Lower leg skin (tissue), 4 donors: Measurements from ENCODE around the gene HTD2. TPM values are rescaled to one million over a fixed set of nuclear protein-coding genes. Genes with fewer than 3 reads are reported as not detected.

Experiments used
- DNase-seq, 2 donors: peaks; one replicate each; pipeline ENCODE4 v3.0.0-alpha.2; 2019; ENCODE audit warnings: low spot score in 2 of 2
- H3K4me3 ChIP-seq: fragments of 200-600 bp; sonication (generic); 2 replicates; pipeline ENCODE4 v1.5.1; 2017; ENCODE audit warnings: mild to moderate bottlenecking, low read depth; ENCODE audit not compliant: poor library complexity, severe bottlenecking
- POLR2A ChIP-seq, 2 donors: fragments of 450-650 bp; IDR thresholded peaks; one replicate each; pipeline ENCODE4 v1.6.1; 2016 to 2017; ENCODE audit warnings: antibody characterized with exemption in 2 of 2, mild to moderate bottlenecking in 1 of 2, moderate library complexity in 1 of 2
- WGBS, 2 donors: methylation state at CpG; one replicate each; pipeline ENCODE4 v1.1.5; 2018; 5-methylcytosine and 5-hydroxymethylcytosine counted together
- intact Hi-C: fragments of 100-400 bp; cut with DNase I; formaldehyde crosslinking; loops from one replicate; pipeline ENCODE4 v1.15.0; 2023; ENCODE audit warnings: low total_unique reads
- total RNA-seq, 4 donors: library from RNA; depleted of rRNA; stranded (reverse); fragments of >200 nt; gene quantifications; one replicate each; pipeline ENCODE4 v1.1.0, GENCODE V29; 2016
- TF ChIP-seq, protein P1 (sequence below), 3 donors: fragments of 450-650 bp; IDR thresholded peaks; one replicate each; pipeline ENCODE4 v1.5.1; 2016; ENCODE audit warnings: antibody characterized with exemption in 3 of 3, mild to moderate bottlenecking in 3 of 3, moderate library complexity in 2 of 3

Gene HTD2
- total RNA-seq, 4 donors from 2014 or later = 9.5 to 17.7 (median 12.7) TPM

DNA sequence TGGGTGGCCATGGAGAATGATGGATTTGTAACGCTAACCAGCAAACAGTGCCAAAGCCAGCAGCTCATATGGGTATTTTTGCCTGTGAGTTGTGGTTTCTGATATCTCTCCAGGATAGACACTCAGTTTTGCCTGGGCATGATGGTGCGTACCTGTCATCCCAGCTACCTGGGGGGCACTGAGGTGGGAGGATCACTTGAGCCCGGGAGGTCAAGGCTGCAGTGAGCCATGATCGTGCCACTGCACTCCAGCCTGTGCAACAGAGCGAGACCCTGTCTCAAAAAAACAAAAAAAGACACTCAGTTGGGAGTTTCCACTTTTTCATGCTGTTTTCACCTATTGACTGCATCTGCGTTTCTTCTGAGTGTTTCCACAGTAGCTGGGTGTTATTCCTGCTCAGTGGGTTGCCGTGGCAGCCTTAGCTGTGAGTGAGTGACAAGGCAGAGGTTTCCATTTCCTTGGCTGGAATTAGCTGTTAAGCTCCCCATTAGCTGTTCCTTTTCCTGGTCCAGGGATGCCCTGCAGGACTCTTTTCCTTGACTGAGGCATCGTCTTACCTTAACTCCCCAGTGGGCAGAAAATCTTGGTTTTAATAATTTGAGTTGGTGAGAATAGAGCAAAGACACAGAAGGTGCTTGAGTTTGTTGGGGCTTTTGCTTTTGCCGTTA is 14.5 kb upstream of the HTD2 start:
- no peak for DNase-seq
- no peak for TF ChIP-seq POLR2A (IDR thresholded peaks at IDR 0.05)
- TF ChIP-seq, protein P1, sequence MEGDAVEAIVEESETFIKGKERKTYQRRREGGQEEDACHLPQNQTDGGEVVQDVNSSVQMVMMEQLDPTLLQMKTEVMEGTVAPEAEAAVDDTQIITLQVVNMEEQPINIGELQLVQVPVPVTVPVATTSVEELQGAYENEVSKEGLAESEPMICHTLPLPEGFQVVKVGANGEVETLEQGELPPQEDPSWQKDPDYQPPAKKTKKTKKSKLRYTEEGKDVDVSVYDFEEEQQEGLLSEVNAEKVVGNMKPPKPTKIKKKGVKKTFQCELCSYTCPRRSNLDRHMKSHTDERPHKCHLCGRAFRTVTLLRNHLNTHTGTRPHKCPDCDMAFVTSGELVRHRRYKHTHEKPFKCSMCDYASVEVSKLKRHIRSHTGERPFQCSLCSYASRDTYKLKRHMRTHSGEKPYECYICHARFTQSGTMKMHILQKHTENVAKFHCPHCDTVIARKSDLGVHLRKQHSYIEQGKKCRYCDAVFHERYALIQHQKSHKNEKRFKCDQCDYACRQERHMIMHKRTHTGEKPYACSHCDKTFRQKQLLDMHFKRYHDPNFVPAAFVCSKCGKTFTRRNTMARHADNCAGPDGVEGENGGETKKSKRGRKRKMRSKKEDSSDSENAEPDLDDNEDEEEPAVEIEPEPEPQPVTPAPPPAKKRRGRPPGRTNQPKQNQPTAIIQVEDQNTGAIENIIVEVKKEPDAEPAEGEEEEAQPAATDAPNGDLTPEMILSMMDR (IDR thresholded peaks at IDR 0.05) = no peak
- intact Hi-C loops = no loop called here
- no peak overlapping the region for H3K4me3 ChIP-seq
- WGBS, 2 donors = 75 to 79% methylated on average over 9 of the region's 9 CpGs

DNA sequence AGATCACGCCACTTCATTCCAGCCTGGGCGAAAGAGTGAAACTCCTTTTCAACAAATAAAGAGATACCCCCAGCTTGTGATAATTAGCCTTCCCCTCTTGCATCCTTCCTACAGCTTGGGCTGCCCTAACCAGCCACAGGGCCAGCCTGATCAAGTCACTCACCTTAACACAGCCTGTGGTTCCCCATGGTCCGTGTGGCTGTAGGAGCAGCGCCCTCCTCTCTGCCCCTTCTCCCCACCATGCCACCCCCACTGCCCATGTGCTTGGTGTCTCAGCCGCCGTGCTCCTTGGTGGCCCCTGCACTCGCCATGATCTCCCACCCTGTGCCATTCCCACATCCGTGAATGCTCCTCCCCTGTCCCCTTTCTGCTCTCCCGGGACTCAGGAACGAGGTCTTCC is 13.5 kb upstream of the HTD2 start:
- intact Hi-C loops = no loop called here
- 86 to 91% methylated on average over 10 of the region's 10 CpGs for WGBS, 2 donors
- TF ChIP-seq POLR2A (IDR thresholded peaks at IDR 0.05) = no peak
- TF ChIP-seq, protein P1 (IDR thresholded peaks at IDR 0.05) = no peak
- DNase-seq = no peak
- H3K4me3 ChIP-seq = no peak overlapping the region

DNA sequence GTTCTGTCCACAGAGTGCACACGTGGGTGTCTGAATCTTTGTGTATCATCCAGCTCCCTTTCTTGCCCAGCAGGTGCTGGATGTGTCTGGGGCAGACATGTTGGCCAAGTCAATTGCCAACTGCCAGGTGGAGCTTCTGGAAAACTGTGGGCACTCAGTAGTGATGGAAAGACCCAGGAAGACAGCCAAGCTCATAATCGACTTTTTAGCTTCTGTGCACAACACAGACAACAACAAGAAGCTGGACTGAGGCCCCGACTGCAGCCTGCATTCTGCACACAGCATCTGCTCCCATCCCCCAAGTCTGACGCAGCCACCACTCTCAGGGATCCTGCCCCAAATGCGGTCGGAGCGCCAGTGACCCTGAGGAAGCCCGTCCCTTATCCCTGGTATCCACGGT is 12.8 kb upstream of the HTD2 start:
- 69 to 70% methylated on average over 9 of the region's 9 CpGs for WGBS, 2 donors
- no peak for TF ChIP-seq POLR2A (IDR thresholded peaks at IDR 0.05)
- TF ChIP-seq, protein P1 (IDR thresholded peaks at IDR 0.05) = no peak
- intact Hi-C loops = no loop called here
- DNase-seq = no peak
- no peak overlapping the region for H3K4me3 ChIP-seq

DNA sequence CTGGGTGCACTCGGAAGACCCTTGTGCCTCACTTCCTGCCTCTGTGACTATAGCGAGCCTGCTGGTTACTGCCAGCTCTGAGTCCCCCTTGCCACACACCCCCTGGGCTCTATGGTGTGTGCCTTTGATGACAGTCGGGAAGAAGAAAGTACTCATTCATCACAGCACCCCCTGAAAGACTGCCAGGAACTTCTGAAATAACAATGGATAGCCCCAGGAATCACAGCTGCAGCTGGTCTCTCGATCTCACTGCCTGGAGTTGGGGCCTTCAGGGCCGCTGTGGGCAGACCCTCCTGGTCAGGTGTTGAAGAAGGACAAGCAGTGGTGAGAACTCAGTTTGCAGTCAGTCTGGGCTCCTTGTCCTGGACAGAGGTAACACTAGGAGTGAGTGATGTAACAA is 10.1 kb upstream of the HTD2 start:
- intact Hi-C loops = no loop called here
- 60 to 68% methylated on average over 5 of the region's 5 CpGs for WGBS, 2 donors
- no peak overlapping the region for H3K4me3 ChIP-seq
- DNase-seq = no peak
- TF ChIP-seq, protein P1 (IDR thresholded peaks at IDR 0.05) = no peak
- no peak for TF ChIP-seq POLR2A (IDR thresholded peaks at IDR 0.05)

DNA sequence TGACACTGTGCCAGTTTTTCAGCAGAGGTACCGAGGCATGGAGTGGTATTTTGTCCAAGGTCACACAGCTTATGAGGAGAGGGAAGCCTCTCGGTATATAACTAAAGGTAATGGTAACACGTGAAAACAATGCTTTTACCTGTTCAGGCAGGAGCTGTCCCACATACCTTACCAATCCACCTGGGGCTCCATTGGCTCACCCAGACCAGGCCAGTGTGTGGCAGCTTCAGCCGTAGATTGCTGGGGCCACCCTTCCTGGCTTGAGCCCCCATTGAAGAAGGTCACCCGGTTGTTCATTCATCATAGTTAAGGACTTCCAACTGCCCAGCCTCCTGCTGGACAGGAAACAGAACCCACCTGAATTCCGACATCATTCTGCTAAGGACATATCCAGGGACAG is 9.5 kb upstream of the HTD2 start:
- DNase-seq = no peak
- H3K4me3 ChIP-seq = no peak overlapping the region
- WGBS, 2 donors = 59 to 60% methylated on average over 6 of the region's 6 CpGs
- TF ChIP-seq, protein P1 (IDR thresholded peaks at IDR 0.05) = no peak
- TF ChIP-seq POLR2A (IDR thresholded peaks at IDR 0.05) = no peak
- intact Hi-C loops = no loop called here

DNA sequence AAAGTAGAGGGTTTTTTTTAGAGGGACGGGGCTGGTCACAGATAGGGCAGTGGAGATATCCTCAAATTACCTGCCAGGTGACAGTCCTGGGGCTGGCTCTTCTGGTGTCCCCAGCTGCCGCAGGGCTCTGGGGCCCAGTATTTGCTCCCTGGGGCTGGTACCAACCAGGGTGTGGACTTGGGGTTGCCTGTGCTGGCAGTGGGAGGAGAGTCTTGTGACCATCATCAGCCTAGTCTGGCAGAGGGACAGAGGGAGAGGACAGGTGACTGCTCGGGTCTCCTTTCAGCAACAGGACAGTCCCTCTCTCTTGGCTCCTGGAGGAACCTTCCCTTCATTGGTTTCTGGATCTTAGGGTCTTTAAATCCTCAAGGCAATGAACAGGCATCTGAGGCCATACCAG is 8.1 kb upstream of the HTD2 start:
- 49 to 69% methylated on average over 3 of the region's 3 CpGs for whole genome bisulfite sequencing, 2 donors
- TF ChIP-seq, protein P1 (IDR thresholded peaks at IDR 0.05) = no peak
- no peak for TF ChIP-seq POLR2A (IDR thresholded peaks at IDR 0.05)
- peak in 1 of 2 donors; percentile 72 for DNase-seq
- H3K4me3 ChIP-seq = no peak overlapping the region
- intact Hi-C loops = loop anchor here (2.0 kb wide), 1 partner anchor 111 kb away; no protein-coding TSS in a partner anchor
